ENCODE measurements around the gene ATP1A4. TPM values are rescaled to one million over a fixed set of nuclear protein-coding genes. Genes with fewer than 3 reads are reported as not detected.

The ATP1A4 gene
- total and polyA plus RNA-seq, 4 donors, result 0.06 to 0.09 (median 0.08) TPM; not detected in 1

- 85 to 87% methylated on average over 13 of the region's 13 CpGs for WGBS, 2 donors
- Histone ChIP-seq H3K9me3 (ENCODE audit: control insufficient read depth in 4 of 4, insufficient read depth in 3 of 4, low read length in 3 of 4) (no peaks in the 10 kb centered on the region), H3K36me3 (ENCODE audit: control insufficient read depth in 4 of 4, insufficient read depth in 4 of 4, low read length in 4 of 4) (no peaks in the 10 kb centered on the region), H3K9ac (ENCODE audit: insufficient read depth in 1 of 2, low read length in 2 of 2) (no peak overlapping the region), H3K4me1 (ENCODE audit: control insufficient read depth in 5 of 5, insufficient read depth in 5 of 5, low read length in 5 of 5) (peaks cover 0 to 3% (median 0%) of the 10 kb centered on the region in 5 donors), H3K27ac (ENCODE audit: low read depth in 1 of 2, low read length in 1 of 2) (no peak overlapping the region), H3K27me3 (ENCODE audit: control insufficient read depth in 3 of 3, insufficient read depth in 3 of 3, low read length in 2 of 3) (no peaks in the 10 kb centered on the region), H3K4me3 (no peak overlapping the region)
- no peak for TF ChIP-seq CTCF (IDR thresholded peaks at IDR 0.05; ENCODE audit: control extremely low read depth, extremely low read depth)
- ATAC-seq (ENCODE audit: insufficient read depth, low FRiP score) (no peak), DNase-seq (no peak)
Observed at GRCh38 chr1:160168609-160169369, 17.4 kb downstream of the ATP1A4 start.

GRCh38 chr1:160169553-160170399 is 18.4 kb downstream of the ATP1A4 start:
- 42 to 53% methylated on average over 15 of the region's 15 CpGs for WGBS, 2 donors
- ATAC-seq (ENCODE audit: insufficient read depth, low FRiP score) (no peak), DNase-seq (no peak)
- Histone ChIP-seq H3K36me3 (ENCODE audit: control insufficient read depth in 4 of 4, insufficient read depth in 4 of 4, low read length in 4 of 4) (no peaks in the 10 kb centered on the region), H3K4me3 (no peak overlapping the region), H3K27ac (ENCODE audit: low read depth in 1 of 2, low read length in 1 of 2) (no peak overlapping the region), H3K9ac (ENCODE audit: insufficient read depth in 1 of 2, low read length in 2 of 2) (no peak overlapping the region), H3K27me3 (ENCODE audit: control insufficient read depth in 3 of 3, insufficient read depth in 3 of 3, low read length in 2 of 3) (no peaks in the 10 kb centered on the region), H3K9me3 (ENCODE audit: control insufficient read depth in 4 of 4, insufficient read depth in 3 of 4, low read length in 3 of 4) (no peaks in the 10 kb centered on the region), H3K4me1 (ENCODE audit: control insufficient read depth in 5 of 5, insufficient read depth in 5 of 5, low read length in 5 of 5) (peaks cover 0 to 3% (median 0%) of the 10 kb centered on the region in 5 donors)
- no peak for TF ChIP-seq CTCF (IDR thresholded peaks at IDR 0.05; ENCODE audit: control extremely low read depth, extremely low read depth)

- Histone ChIP-seq H3K9ac (ENCODE audit: insufficient read depth in 1 of 2, low read length in 2 of 2) (no peak overlapping the region), H3K4me1 (ENCODE audit: control insufficient read depth in 5 of 5, insufficient read depth in 5 of 5, low read length in 5 of 5) (peaks cover 0 to 3% (median 0%) of the 10 kb centered on the region in 5 donors), H3K36me3 (ENCODE audit: control insufficient read depth in 4 of 4, insufficient read depth in 4 of 4, low read length in 4 of 4) (no peaks in the 10 kb centered on the region), H3K4me3 (no peak overlapping the region), H3K27ac (ENCODE audit: low read depth in 1 of 2, low read length in 1 of 2) (no peak overlapping the region), H3K27me3 (ENCODE audit: control insufficient read depth in 3 of 3, insufficient read depth in 3 of 3, low read length in 2 of 3) (no peaks in the 10 kb centered on the region), H3K9me3 (ENCODE audit: control insufficient read depth in 4 of 4, insufficient read depth in 3 of 4, low read length in 3 of 4) (no peaks in the 10 kb centered on the region)
- TF ChIP-seq CTCF (IDR thresholded peaks at IDR 0.05; ENCODE audit: control extremely low read depth, extremely low read depth), result no peak
- WGBS, 2 donors, result 89 to 93% methylated on average over 4 of the region's 4 CpGs
- ATAC-seq (ENCODE audit: insufficient read depth, low FRiP score) (no peak), DNase-seq (no peak)
Observed at GRCh38 chr1:160171354-160171753, 20.0 kb downstream of the ATP1A4 start.

Data from lung (tissue), 12 donors.